ENCODE measurements around the gene LYPLAL1.
"Not testable (repeated sequence)": the region's sequence is repeated elsewhere in the genome, so short reads cannot be mapped to it uniquely, and the experiment has no call there.

Gene LYPLAL1

GRCh38 chr1:219239518-219239917, 65.8 kb downstream of the LYPLAL1 start:
- Histone ChIP-seq H3K27ac (no peak overlapping the region), H3K36me3 (ENCODE audit: insufficient read depth) (no peaks in the 10 kb centered on the region), H2AFZ (ENCODE audit: low read depth) (no peak overlapping the region), H3K4me1 (ENCODE audit: low read depth, poor library complexity, severe bottlenecking) (no peaks in the 10 kb centered on the region), H3K4me2 (no peak overlapping the region), H4K20me1 (ENCODE audit: insufficient read depth) (no peaks in the 10 kb centered on the region), H3K79me2 (ENCODE audit: insufficient read depth, low read depth) (no peaks in the 10 kb centered on the region), H3K9ac (no peak overlapping the region), H3K4me3 (IDR thresholded peaks at IDR 0.05; ENCODE audit: insufficient read depth, low read depth, low read length) (no peak overlapping the region), H3K27me3 (ENCODE audit: insufficient read depth, low read depth) (no peaks in the 10 kb centered on the region)
- TF ChIP-seq CTCF (conservative IDR thresholded peaks at IDR 0.05; ENCODE audit: low read depth, low read length) = no peak

- H4K20me1 ChIP-seq (ENCODE audit: insufficient read depth) = no peaks in the 10 kb centered on the region
- TF ChIP-seq CTCF (conservative IDR thresholded peaks at IDR 0.05; ENCODE audit: low read depth, low read length) = no peak
- H3K36me3 ChIP-seq (ENCODE audit: insufficient read depth) = no peaks in the 10 kb centered on the region
- no peak overlapping the region for H3K9ac ChIP-seq
- H3K4me3 ChIP-seq (IDR thresholded peaks at IDR 0.05; ENCODE audit: insufficient read depth, low read depth, low read length) = no peak overlapping the region
- H2AFZ ChIP-seq (ENCODE audit: low read depth) = no peak overlapping the region
- H3K79me2 ChIP-seq (ENCODE audit: insufficient read depth, low read depth) = no peaks in the 10 kb centered on the region
- H3K27ac ChIP-seq = no peak overlapping the region
- H3K27me3 ChIP-seq (ENCODE audit: insufficient read depth, low read depth) = no peaks in the 10 kb centered on the region
- H3K4me2 ChIP-seq = no peak overlapping the region
- no peaks in the 10 kb centered on the region for H3K4me1 ChIP-seq (ENCODE audit: low read depth, poor library complexity, severe bottlenecking)
Measured at GRCh38 chr1:219244864-219245263, 71.2 kb downstream of the LYPLAL1 start.

- H2AFZ ChIP-seq (ENCODE audit: low read depth) = no peak overlapping the region
- H3K79me2 ChIP-seq (ENCODE audit: insufficient read depth, low read depth) = no peaks in the 10 kb centered on the region
- no peaks in the 10 kb centered on the region for H3K4me1 ChIP-seq (ENCODE audit: low read depth, poor library complexity, severe bottlenecking)
- H3K4me3 ChIP-seq (IDR thresholded peaks at IDR 0.05; ENCODE audit: insufficient read depth, low read depth, low read length) = no peak overlapping the region
- H3K27me3 ChIP-seq (ENCODE audit: insufficient read depth, low read depth) = no peaks in the 10 kb centered on the region
- TF ChIP-seq CTCF (conservative IDR thresholded peaks at IDR 0.05; ENCODE audit: low read depth, low read length) = no peak
- H3K4me2 ChIP-seq = no peak overlapping the region
- no peak overlapping the region for H3K9ac ChIP-seq
- no peaks in the 10 kb centered on the region for H3K36me3 ChIP-seq (ENCODE audit: insufficient read depth)
- H3K27ac ChIP-seq = no peak overlapping the region
- no peaks in the 10 kb centered on the region for H4K20me1 ChIP-seq (ENCODE audit: insufficient read depth)
Measured at GRCh38 chr1:219247441-219247840, 73.8 kb downstream of the LYPLAL1 start.

- not testable (repeated sequence) for H3K4me3 ChIP-seq (IDR thresholded peaks at IDR 0.05; ENCODE audit: insufficient read depth, low read depth, low read length); H3K36me3 ChIP-seq (ENCODE audit: insufficient read depth); H4K20me1 ChIP-seq (ENCODE audit: insufficient read depth); H3K27me3 ChIP-seq (ENCODE audit: insufficient read depth, low read depth); H3K4me2 ChIP-seq; H3K4me1 ChIP-seq (ENCODE audit: low read depth, poor library complexity, severe bottlenecking); H3K27ac ChIP-seq; H2AFZ ChIP-seq (ENCODE audit: low read depth); H3K9ac ChIP-seq; H3K79me2 ChIP-seq (ENCODE audit: insufficient read depth, low read depth)
Measured at GRCh38 chr1:219250468-219250867, 76.8 kb downstream of the LYPLAL1 start.

- H3K27ac ChIP-seq = no peak overlapping the region
- no peaks in the 10 kb centered on the region for H4K20me1 ChIP-seq (ENCODE audit: insufficient read depth)
Measured at GRCh38 chr1:219257751-219258150, 84.1 kb downstream of the LYPLAL1 start.

More at GRCh38 chr1:219257751-219258150, 84.1 kb downstream of the LYPLAL1 start:
- Histone ChIP-seq H3K4me1 (ENCODE audit: low read depth, poor library complexity, severe bottlenecking) (no peaks in the 10 kb centered on the region), H3K79me2 (ENCODE audit: insufficient read depth, low read depth) (no peaks in the 10 kb centered on the region), H2AFZ (ENCODE audit: low read depth) (no peak overlapping the region), H3K4me2 (no peak overlapping the region), H3K27me3 (ENCODE audit: insufficient read depth, low read depth) (no peaks in the 10 kb centered on the region), H3K9ac (no peak overlapping the region), H3K36me3 (ENCODE audit: insufficient read depth) (no peaks in the 10 kb centered on the region), H3K4me3 (IDR thresholded peaks at IDR 0.05; ENCODE audit: insufficient read depth, low read depth, low read length) (no peak overlapping the region)
- TF ChIP-seq CTCF (conservative IDR thresholded peaks at IDR 0.05; ENCODE audit: low read depth, low read length) = no peak

All from KMS-11 (cell line).